GM12878 (cell line): ENCODE measurements around the gene VRK3. TPM values are rescaled to one million over a fixed set of nuclear protein-coding genes. Genes with fewer than 3 reads are reported as not detected.
"Not testable (repeated sequence)": the region's sequence is repeated elsewhere in the genome, so short reads cannot be mapped to it uniquely, and the experiment has no call there.

ENCODE experiments used
- ATAC-seq: fragments of 200-7000 bp; cut with Tn5 transposase; 3 replicates; pipeline ENCODE4 v1.9.1; 2020; ENCODE audit warnings: mild to moderate bottlenecking, moderate library complexity
- BruUV-seq: library from RNA; stranded (reverse); fragments of 400-500 nt; replicated peaks from 2 replicates; lab custom pipeline; 2021; lab: Mats Ljungman, UMichigan
- CTCF ChIA-PET: fragments of 300-600 bp; sonication (Branson Sonifier 250); formaldehyde crosslinking; extraction: SDS; loops from one replicate; lab custom pipeline; 2021; ENCODE audit warnings: inconsistent platforms; lab: Yijun Ruan, JAX
- POLR2A ChIA-PET: fragments of 350-600 bp; formaldehyde crosslinking; extraction: SDS; loops from one replicate; lab custom pipeline; 2021; ENCODE audit warnings: inconsistent platforms; lab: Charles Lee
- RAD21 ChIA-PET: fragments of 300-600 bp; sonication (Branson Sonifier 250); formaldehyde crosslinking; loops from one replicate; lab custom pipeline; 2023; ENCODE audit warnings: antibody characterized with exemption; ENCODE audit not compliant: unreplicated experiment; lab: Charles Lee
- SMC1A ChIA-PET: fragments of 300-600 bp; sonication (Branson Sonifier 250); formaldehyde crosslinking; loops from one replicate; lab custom pipeline; 2023; ENCODE audit not compliant: unreplicated experiment, uncharacterized antibody; lab: Charles Lee
- DNase-seq: peaks from one replicate; pipeline ENCODE4 v3.0.0-alpha.2; 2011; ENCODE audit warnings: low read depth, low spot score
- FAIRE-seq: peaks from 3 replicates; lab custom pipeline; 2011; peaks lifted over from hg19 to GRCh38; lab: Jason Lieb, UNC
- H2AFZ ChIP-seq: 2 replicates; pipeline ENCODE4 v1.6.0; 2011; ENCODE audit warnings: low read depth, low read length, control low read depth; ENCODE audit not compliant: control insufficient read depth
- H3K27ac ChIP-seq: 2 replicates; pipeline ENCODE4 v1.5.1; 2011; ENCODE audit warnings: control low read depth; ENCODE audit not compliant: control insufficient read depth, insufficient read depth
- H3K27me3 ChIP-seq, 2 experiments: replicated peaks in 1 of 2; 2 replicates each; pipeline versions ENCODE4 v1.6.0 to v1.6.1; 2011; ENCODE audit warnings: low read length in 1 of 2; ENCODE audit not compliant: control insufficient read depth in 2 of 2, insufficient read depth in 2 of 2
- H3K36me3 ChIP-seq, 2 experiments: 2 replicates each; pipeline ENCODE4 v1.5.1; 2011; ENCODE audit warnings: low read length in 1 of 2; ENCODE audit not compliant: control insufficient read depth in 2 of 2, insufficient read depth in 2 of 2
- H3K4me1 ChIP-seq: 2 replicates; pipeline ENCODE4 v1.6.1; 2011; ENCODE audit warnings: mild to moderate bottlenecking, low read length, moderate library complexity, mixed read lengths; ENCODE audit not compliant: control insufficient read depth, insufficient read depth
- H3K4me2 ChIP-seq: 2 replicates; pipeline ENCODE4 v1.6.0; 2011; ENCODE audit warnings: control low read depth; ENCODE audit not compliant: control insufficient read depth, insufficient read depth
- H3K4me3 ChIP-seq: fragments of 200-600 bp; sonication (generic); 2 replicates; pipeline ENCODE4 v1.5.1; 2016
- H3K79me2 ChIP-seq: 2 replicates; pipeline ENCODE4 v1.6.0; 2011; ENCODE audit warnings: low read length; ENCODE audit not compliant: control insufficient read depth, insufficient read depth
- H3K9ac ChIP-seq: 2 replicates; pipeline ENCODE4 v1.8.0; 2011; ENCODE audit warnings: low read length, control low read depth, mixed read lengths; ENCODE audit not compliant: control insufficient read depth, insufficient read depth
- H3K9me3 ChIP-seq: replicated peaks from 3 replicates; pipeline ENCODE4 v1.5.1; 2011; ENCODE audit warnings: mild to moderate bottlenecking, low read length; ENCODE audit not compliant: control insufficient read depth, insufficient read depth
- H4K20me1 ChIP-seq: 2 replicates; pipeline ENCODE4 v1.6.0; 2011; ENCODE audit not compliant: control insufficient read depth, insufficient read depth
- BHLHE40 ChIP-seq, 2 experiments: fragments of 450-650 bp in 1 of 2; IDR thresholded peaks; 2 replicates each; pipeline ENCODE4 v1.6.1; 2011 to 2017; ENCODE audit warnings: low read depth in 2 of 2, borderline replicate concordance in 1 of 2, improper control_type of control experiment in 1 of 2, low read length in 1 of 2, mild to moderate bottlenecking in 1 of 2
- DPF2 ChIP-seq: fragments of 450-650 bp; IDR thresholded peaks from 2 replicates; pipeline ENCODE4 v1.6.1; 2017; ENCODE audit warnings: mild to moderate bottlenecking
- EGR1 ChIP-seq, 2 experiments: IDR thresholded peaks; 1 replicate in 1 of 2; 2 replicates in 1 of 2; pipeline ENCODE4 v1.6.1; 2011 to 2012; ENCODE audit warnings: low read depth in 2 of 2, low read length in 2 of 2, borderline replicate concordance in 1 of 2, mild to moderate bottlenecking in 1 of 2, moderate library complexity in 1 of 2
- ETV6 ChIP-seq, 2 experiments: fragments of 450-650 bp in 1 of 2; IDR thresholded peaks in 1 of 2; conservative IDR thresholded peaks in 1 of 2; 2 replicates each; pipeline ENCODE4 v1.6.1; 2014; ENCODE audit warnings: antibody characterized with exemption in 1 of 2, borderline replicate concordance in 1 of 2, low read depth in 1 of 2, mild to moderate bottlenecking in 1 of 2, moderate library complexity in 1 of 2
- IKZF1 ChIP-seq: fragments of 450-650 bp; conservative IDR thresholded peaks from 2 replicates; pipeline ENCODE4 v1.6.1; 2017; ENCODE audit warnings: antibody characterized with exemption, mild to moderate bottlenecking
- IKZF2 ChIP-seq, 2 experiments: fragments of 450-650 bp; IDR thresholded peaks; 2 replicates each; pipeline ENCODE4 v1.6.1; 2017; ENCODE audit warnings: mild to moderate bottlenecking in 2 of 2, moderate library complexity in 2 of 2
- IRF4 ChIP-seq: IDR thresholded peaks from 2 replicates; pipeline ENCODE4 v1.6.1; 2011; ENCODE audit warnings: low read depth, low read length
- JUNB ChIP-seq: IDR thresholded peaks from 2 replicates; pipeline ENCODE4 v1.6.1; 2016; ENCODE audit warnings: antibody characterized with exemption, mild to moderate bottlenecking
- NFIC ChIP-seq: IDR thresholded peaks from 2 replicates; pipeline ENCODE4 v1.6.1; 2012; ENCODE audit warnings: low read depth, mild to moderate bottlenecking, inconsistent platforms, low read length, moderate library complexity
- NFYB ChIP-seq: IDR thresholded peaks from 2 replicates; pipeline ENCODE4 v1.6.1; 2011; ENCODE audit warnings: low read depth, mild to moderate bottlenecking, low read length, improper control_type of control experiment, moderate library complexity; ENCODE audit not compliant: insufficient read depth
- POU2F2 ChIP-seq: IDR thresholded peaks from 3 replicates; pipeline ENCODE4 v1.6.1; 2011; ENCODE audit warnings: low read depth, mild to moderate bottlenecking, low read length, borderline replicate concordance
- RUNX3 ChIP-seq: IDR thresholded peaks from 2 replicates; pipeline ENCODE4 v1.6.1; 2012; ENCODE audit warnings: low read length, inconsistent platforms
- SPI1 ChIP-seq: IDR thresholded peaks from 2 replicates; pipeline ENCODE4 v1.6.1; 2011; ENCODE audit warnings: low read depth, mild to moderate bottlenecking, low read length, moderate library complexity, borderline replicate concordance; ENCODE audit not compliant: insufficient read depth
- WGBS: methylation state at CpG from one replicate; pipeline ENCODE4 v1.1.6; 2016; ENCODE audit warnings: low lambda C conversion rate; ENCODE audit not compliant: insufficient replicate concordance, insufficient coverage; ENCODE audit errors: missing lambda C conversion rate; 5-methylcytosine and 5-hydroxymethylcytosine counted together
- in situ Hi-C: fragments of 300-500 bp; cut with MboI; formaldehyde crosslinking; loops from 9 replicates; pipeline ENCODE4 v1.14.3; 2018; ENCODE audit warnings: mixed read lengths
- intact Hi-C: fragments of 100-400 bp; cut with micrococcal nuclease; formaldehyde crosslinking; loops from one replicate; pipeline ENCODE4 v1.14.2; 2022; ENCODE audit not compliant: unreplicated experiment
- polyA plus RNA-seq, 11 experiments: library from polyadenylated mRNA; depleted of rRNA in 4 of 11; unstranded in 6 of 11; stranded (reverse) in 5 of 11; fragments of >200 nt; fragmentation: Nextera tagmentation in 4 of 11; fragmentation: Illumina TruSeq in 1 of 11; extraction: Ambion mirVana in 4 of 11; extraction: Trizol in 1 of 11; gene quantifications; 1 replicate in 1 of 11; 2 replicates in 10 of 11; pipeline versions ENCODE4 v1.2.1 to v1.2.3, GENCODE V29; 2011 to 2016; ENCODE audit warnings: inconsistent platforms in 2 of 11, missing spikeins in 2 of 11, low read depth in 1 of 11
- total RNA-seq, 4 experiments: library from RNA; depleted of rRNA in 3 of 4; stranded (reverse); fragments of >200 nt in 3 of 4; fragmentation: Illumina TruSeq in 1 of 4; extraction: Trizol in 1 of 4; gene quantifications; 2 replicates each; pipeline versions ENCODE4 v1.2.1 to v1.2.3, GENCODE V29; 2013 to 2021
- TF ChIP-seq, protein P1 (sequence below): fragments of 450-650 bp; IDR thresholded peaks from 2 replicates; pipeline ENCODE4 v1.6.1; 2016; ENCODE audit warnings: mild to moderate bottlenecking

Gene VRK3
- total and polyA plus RNA-seq, 10 of the 15 experiments (the other 5 are each of a cell fraction or from before 2014, with no cell fraction given), result 17.3 to 61.9 (median 35.5) TPM

DNA sequence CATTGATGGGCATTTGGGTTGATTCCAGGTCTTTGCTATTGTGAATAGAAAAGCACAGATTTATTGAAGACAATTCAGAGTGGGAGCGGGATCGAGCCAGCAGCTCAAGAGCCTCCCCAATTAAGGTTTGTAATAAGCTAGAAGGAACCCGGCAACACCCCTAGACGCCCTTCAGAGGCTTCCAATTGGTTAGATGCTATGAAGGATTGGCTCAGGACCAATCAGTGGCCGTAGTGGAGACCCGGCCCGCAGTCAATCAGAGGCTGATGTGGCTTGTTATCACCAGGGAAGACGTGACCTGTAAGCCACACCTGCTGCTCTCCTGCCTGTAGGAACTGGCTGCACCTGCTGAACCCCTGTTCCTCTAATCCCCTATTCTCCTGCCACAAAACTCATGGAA lies 78.8 kb downstream of the VRK3 start:
- no peak overlapping the region for H3K4me2 ChIP-seq
- no peak overlapping the region for H3K27ac ChIP-seq
- POLR2A ChIA-PET, result no interaction called here
- in situ Hi-C loops, result no loop called here
- H4K20me1 ChIP-seq, result no peaks in the 10 kb centered on the region
- H2AFZ ChIP-seq, result no peak overlapping the region
- no peak for ATAC-seq
- no peaks in the 10 kb centered on the region; a peak in 1 of 4 replicates for H3K27me3 ChIP-seq
- BruUV-seq, result no TSS peak
- peaks cover 3% of the 10 kb centered on the region; the same call in 1 of the 2 replicates for H3K4me1 ChIP-seq
- no peaks in the 10 kb centered on the region for H3K79me2 ChIP-seq
- no peak overlapping the region for H3K9ac ChIP-seq
- CTCF ChIA-PET, result no interaction called here
- TF ChIP-seq NFYB, result 0 out of 2 replicates have a peak, but pooled peaks have one; percentile 12
- TF ChIP-seq EGR1 (IDR thresholded peaks at IDR 0.05; ENCODE audit: borderline replicate concordance in 1 of 2, low read depth in 2 of 2, low read length in 2 of 2), result no peak
- TF ChIP-seq, protein P1, sequence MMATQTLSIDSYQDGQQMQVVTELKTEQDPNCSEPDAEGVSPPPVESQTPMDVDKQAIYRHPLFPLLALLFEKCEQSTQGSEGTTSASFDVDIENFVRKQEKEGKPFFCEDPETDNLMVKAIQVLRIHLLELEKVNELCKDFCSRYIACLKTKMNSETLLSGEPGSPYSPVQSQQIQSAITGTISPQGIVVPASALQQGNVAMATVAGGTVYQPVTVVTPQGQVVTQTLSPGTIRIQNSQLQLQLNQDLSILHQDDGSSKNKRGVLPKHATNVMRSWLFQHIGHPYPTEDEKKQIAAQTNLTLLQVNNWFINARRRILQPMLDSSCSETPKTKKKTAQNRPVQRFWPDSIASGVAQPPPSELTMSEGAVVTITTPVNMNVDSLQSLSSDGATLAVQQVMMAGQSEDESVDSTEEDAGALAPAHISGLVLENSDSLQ, result peak; percentile 46
- TF ChIP-seq, all 136 proteins: peak for 2
- Histone ChIP-seq H3K4me3 (no peak overlapping the region), H3K9me3 (no peaks in the 10 kb centered on the region; the same call in 2 of the 3 replicates), H3K36me3 (no peaks in the 10 kb centered on the region)
- no peak for DNase-seq
- ChIA-PET SMC1A (no interaction called here), RAD21 (no interaction called here)
- 83% methylated on average over 8 of the region's 8 CpGs for WGBS
- FAIRE-seq, result no peak
- intact Hi-C loops, result no loop called here

GRCh38 chr19:49944567-49944966 lies 80.6 kb downstream of the VRK3 start:
- RAD21 ChIA-PET, H3K36me3 ChIP-seq, CTCF ChIA-PET, SMC1A ChIA-PET, in situ Hi-C loops, H3K79me2 ChIP-seq, H4K20me1 ChIP-seq, H3K27me3 ChIP-seq, H2AFZ ChIP-seq, H3K4me2 ChIP-seq, intact Hi-C loops, H3K4me1 ChIP-seq, H3K9me3 ChIP-seq, H3K4me3 ChIP-seq, BruUV-seq, H3K27ac ChIP-seq, H3K9ac ChIP-seq: not testable (repeated sequence)
- peak; percentile 94 for ATAC-seq
- TF ChIP-seq ETV6 (conservative IDR thresholded peaks at IDR 0.05 in 1 of 2, IDR thresholded peaks at IDR 0.05 in 1 of 2; ENCODE audit: borderline replicate concordance in 1 of 2, low read depth in 1 of 2) (peak in 1 of 2 experiments; percentile 38; a peak in 1 of 4 replicates), NFIC (0 out of 2 replicates have a peak, but pooled peaks have one; percentile 25), BHLHE40 (IDR thresholded peaks at IDR 0.05; ENCODE audit: borderline replicate concordance in 1 of 2, low read depth in 2 of 2, low read length in 1 of 2) (peak in 1 of 2 experiments; percentile 38; a peak in 1 of 4 replicates), DPF2 (0 out of 2 replicates have a peak, but pooled peaks have one; percentile 35), POU2F2 (peak; percentile 86; the same call in 2 of the 3 replicates), IRF4 (peak; percentile 61; the same call in 1 of the 2 replicates), IKZF1 (peak; percentile 59), IKZF2 (IDR thresholded peaks at IDR 0.05) (peak; percentile 63 to 82), JUNB (peak; percentile 71), RUNX3 (peak; percentile 29), SPI1 (peak; percentile 65; the same call in 1 of the 2 replicates)
- POLR2A ChIA-PET, result interaction anchor here (0.7 kb wide), 1 partner anchor 41 kb away, joined by 5 read pairs; no protein-coding TSS in a partner anchor
- WGBS, result 7% methylated on average over 5 of the region's 5 CpGs
- peak; percentile 92 for FAIRE-seq
- DNase-seq, result peak; percentile 50
